GM23338 (cell line): ENCODE data around the gene CD300E. TPM values are rescaled to one million over a fixed set of nuclear protein-coding genes. Genes with fewer than 3 reads are reported as not detected.
"Not testable (repeated sequence)": the region's sequence is repeated elsewhere in the genome, so short reads cannot be mapped to it uniquely, and the experiment has no call there.

Experiments used
- ATAC-seq: fragments of 200-7000 bp; cut with Tn5 transposase; 3 replicates; pipeline ENCODE4 v1.9.1; 2020
- DNase-seq: peaks from one replicate; pipeline ENCODE4 v3.0.0-alpha.2; 2015; ENCODE audit warnings: low spot score
- H2AFZ ChIP-seq: fragments of 200-600 bp; sonication (generic); 2 replicates; pipeline ENCODE4 v1.8.0; 2016; ENCODE audit warnings: antibody characterized with exemption, mild to moderate bottlenecking, moderate library complexity
- H3F3A ChIP-seq: fragments of 200-600 bp; sonication (generic); replicated peaks from 2 replicates; pipeline ENCODE4 v1.8.0; 2017; ENCODE audit warnings: antibody characterized with exemption, mixed run types, low read depth
- H3K27ac ChIP-seq: fragments of 200-600 bp; sonication (generic); 2 replicates; pipeline ENCODE4 v1.6.1; 2016; ENCODE audit warnings: low read depth
- H3K27me3 ChIP-seq: fragments of 200-600 bp; sonication (generic); 2 replicates; pipeline ENCODE4 v1.8.0; 2016; ENCODE audit warnings: mild to moderate bottlenecking, mixed run types, moderate library complexity; ENCODE audit not compliant: insufficient read depth
- H3K36me3 ChIP-seq: fragments of 200-600 bp; sonication (generic); 2 replicates; pipeline ENCODE4 v1.8.0; 2016; ENCODE audit warnings: mild to moderate bottlenecking; ENCODE audit not compliant: insufficient read depth
- H3K4me1 ChIP-seq: fragments of 200-600 bp; sonication (generic); 2 replicates; pipeline ENCODE4 v1.8.0; 2016; ENCODE audit warnings: mild to moderate bottlenecking, moderate library complexity; ENCODE audit not compliant: insufficient read depth
- H3K4me2 ChIP-seq: fragments of 200-600 bp; sonication (generic); 2 replicates; pipeline ENCODE4 v1.7.1; 2017; ENCODE audit warnings: mixed run types
- H3K4me3 ChIP-seq: fragments of 200-600 bp; sonication (generic); 2 replicates; pipeline ENCODE4 v1.6.1; 2016; ENCODE audit warnings: mixed run types
- H3K79me2 ChIP-seq: fragments of 200-600 bp; sonication (generic); replicated peaks from 2 replicates; pipeline ENCODE4 v1.8.0; 2017; ENCODE audit warnings: mild to moderate bottlenecking; ENCODE audit not compliant: insufficient read depth
- H3K9me2 ChIP-seq: fragments of 200-600 bp; sonication (generic); 2 replicates; pipeline ENCODE4 v1.8.0; 2017; ENCODE audit not compliant: insufficient read depth
- H4K20me1 ChIP-seq: fragments of 200-600 bp; sonication (generic); replicated peaks from 2 replicates; pipeline ENCODE4 v1.8.0; 2017; ENCODE audit warnings: mild to moderate bottlenecking; ENCODE audit not compliant: insufficient read depth
- H3K27ac Mint-ChIP-seq: 2 replicates; pipeline ENCODE4 v1.8.0; 2020; ENCODE audit warnings: inconsistent platforms, mild to moderate bottlenecking, moderate library complexity, mixed read lengths
- H3K27me3 Mint-ChIP-seq: 3 replicates; pipeline ENCODE4 v1.8.0; 2022; ENCODE audit warnings: low read depth, mild to moderate bottlenecking, moderate library complexity, mixed read lengths, inconsistent platforms; ENCODE audit not compliant: insufficient read depth, poor library complexity
- H3K36me3 Mint-ChIP-seq: 3 replicates; pipeline ENCODE4 v1.8.0; 2021; ENCODE audit warnings: low read depth, mild to moderate bottlenecking, inconsistent platforms, moderate library complexity, mixed read lengths
- H3K4me1 Mint-ChIP-seq: 3 replicates; pipeline ENCODE4 v1.8.0; 2020; ENCODE audit warnings: mild to moderate bottlenecking, inconsistent platforms, mixed read lengths
- H3K4me3 Mint-ChIP-seq: 3 replicates; pipeline ENCODE4 v1.8.0; 2021; ENCODE audit warnings: moderate library complexity, mild to moderate bottlenecking, inconsistent platforms, mixed read lengths
- H3K9me3 Mint-ChIP-seq: 3 replicates; pipeline ENCODE4 v1.8.0; 2020; ENCODE audit warnings: moderate library complexity, mild to moderate bottlenecking, inconsistent platforms, mixed read lengths
- ETS1 ChIP-seq: IDR thresholded peaks from 2 replicates; pipeline ENCODE4 v1.6.1; 2016; ENCODE audit warnings: antibody characterized with exemption
- EZH2phosphoT487 ChIP-seq: fragments of 200-600 bp; sonication (generic); IDR thresholded peaks from one replicate; pipeline ENCODE4 v1.8.1; 2018; ENCODE audit warnings: antibody characterized with exemption; ENCODE audit not compliant: unreplicated experiment
- ZNF462 ChIP-seq: fragments of 250-450 bp; sonication (Bioruptor Pico); IDR thresholded peaks from 2 replicates; pipeline ENCODE4 v1.5.0; 2020; ENCODE audit warnings: mild to moderate bottlenecking, moderate library complexity
- polyA plus RNA-seq: library from polyadenylated mRNA; unstranded; fragments of >200 nt; fragmentation: Nextera tagmentation; extraction: Ambion mirVana; gene quantifications from 2 replicates; pipeline ENCODE4 v1.2.1, GENCODE V29; 2016
- total RNA-seq: library from RNA; depleted of rRNA; stranded (reverse); fragments of >200 nt; shearing (Covaris generic); gene quantifications from 2 replicates; pipeline ENCODE4 v1.2.3, GENCODE V29; 2014
- TF ChIP-seq, protein P1 (sequence below), 2 experiments: fragments of 200-600 bp in 1 of 2; sonication (generic) in 1 of 2; conservative IDR thresholded peaks; 2 replicates each; pipeline versions ENCODE4 v1.5.1 to v1.6.1; 2016 to 2017; ENCODE audit warnings: antibody characterized with exemption in 2 of 2, low read depth in 2 of 2, mild to moderate bottlenecking in 2 of 2, moderate library complexity in 1 of 2

The CD300E gene
- total and polyA plus RNA-seq, 2 experiments from 2014 or later: not detected

DNA sequence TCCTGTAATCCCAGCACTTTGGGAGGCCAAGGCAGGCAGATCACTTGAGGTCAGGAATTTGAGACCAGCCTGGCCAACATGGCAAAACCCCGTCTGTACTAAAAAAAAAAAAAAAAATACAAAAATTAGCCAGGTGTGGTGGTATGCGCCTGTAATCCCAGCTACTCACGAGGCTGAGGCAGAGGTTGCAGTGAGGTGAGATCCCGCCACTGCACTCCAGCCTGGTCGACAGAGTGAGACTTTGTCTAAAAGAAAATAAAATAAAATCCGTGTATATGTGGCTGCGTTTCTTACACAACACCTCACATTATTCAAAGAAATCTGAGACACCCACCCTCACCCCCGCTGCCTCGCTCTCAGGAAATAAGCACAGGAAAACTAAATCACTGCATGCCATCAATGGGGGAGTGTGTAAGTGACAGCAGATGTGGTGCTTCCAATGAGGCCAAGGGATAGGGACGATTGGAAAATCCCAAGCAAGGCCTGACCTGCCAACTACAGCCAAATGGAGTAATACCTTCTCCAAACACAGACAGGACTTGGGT is 13.1 kb upstream of the CD300E start:
- peaks cover 22% of the 10 kb centered on the region for H3K4me1 ChIP-seq

GRCh38 chr17:74635418-74635817 is 11.9 kb upstream of the CD300E start:
- peaks cover 4% of the 10 kb centered on the region for H3K27me3 Mint-ChIP-seq
- Histone ChIP-seq H3K27me3 (no peaks in the 10 kb centered on the region), H3K4me3 (no peak overlapping the region), H3K4me1 (peaks cover 22% of the 10 kb centered on the region), H3K9me2 (no peaks in the 10 kb centered on the region), H3K79me2 (no peaks in the 10 kb centered on the region), H3K36me3 (no peaks in the 10 kb centered on the region), H3K27ac (no peak overlapping the region), H3K4me2 (peak overlapping the region; percentile 29), H3F3A (no peaks in the 10 kb centered on the region; the same call in 1 of the 2 replicates), H4K20me1 (no peaks in the 10 kb centered on the region), H2AFZ (peak overlapping the region; percentile 81)
- peaks cover 40% of the 10 kb centered on the region for H3K4me1 Mint-ChIP-seq
- DNase-seq (peak; percentile 55), ATAC-seq (peak; percentile 64)
- H3K4me3 Mint-ChIP-seq: 0 out of 3 replicates have a peak overlapping the region, but pooled peaks have one; percentile 12
- H3K9me3 Mint-ChIP-seq: no peaks in the 10 kb centered on the region
- no peak overlapping the region for H3K27ac Mint-ChIP-seq
- TF ChIP-seq, protein P1, sequence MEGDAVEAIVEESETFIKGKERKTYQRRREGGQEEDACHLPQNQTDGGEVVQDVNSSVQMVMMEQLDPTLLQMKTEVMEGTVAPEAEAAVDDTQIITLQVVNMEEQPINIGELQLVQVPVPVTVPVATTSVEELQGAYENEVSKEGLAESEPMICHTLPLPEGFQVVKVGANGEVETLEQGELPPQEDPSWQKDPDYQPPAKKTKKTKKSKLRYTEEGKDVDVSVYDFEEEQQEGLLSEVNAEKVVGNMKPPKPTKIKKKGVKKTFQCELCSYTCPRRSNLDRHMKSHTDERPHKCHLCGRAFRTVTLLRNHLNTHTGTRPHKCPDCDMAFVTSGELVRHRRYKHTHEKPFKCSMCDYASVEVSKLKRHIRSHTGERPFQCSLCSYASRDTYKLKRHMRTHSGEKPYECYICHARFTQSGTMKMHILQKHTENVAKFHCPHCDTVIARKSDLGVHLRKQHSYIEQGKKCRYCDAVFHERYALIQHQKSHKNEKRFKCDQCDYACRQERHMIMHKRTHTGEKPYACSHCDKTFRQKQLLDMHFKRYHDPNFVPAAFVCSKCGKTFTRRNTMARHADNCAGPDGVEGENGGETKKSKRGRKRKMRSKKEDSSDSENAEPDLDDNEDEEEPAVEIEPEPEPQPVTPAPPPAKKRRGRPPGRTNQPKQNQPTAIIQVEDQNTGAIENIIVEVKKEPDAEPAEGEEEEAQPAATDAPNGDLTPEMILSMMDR (conservative IDR thresholded peaks at IDR 0.05; ENCODE audit: low read depth in 2 of 2): no peak
- TF ChIP-seq ZNF462 (CRISPR knock-in tag) (no peak), ETS1 (no peak), EZH2phosphoT487 (no peak)
- H3K36me3 Mint-ChIP-seq: no peaks in the 10 kb centered on the region

More for the DNA sequence above, 13.1 kb upstream of the CD300E start:
- H3K9me2 ChIP-seq, H4K20me1 ChIP-seq, H2AFZ ChIP-seq, H3K27ac Mint-ChIP-seq, H3K36me3 ChIP-seq, DNase-seq, H3K4me2 ChIP-seq, H3K27ac ChIP-seq, H3K27me3 Mint-ChIP-seq, H3K79me2 ChIP-seq, H3K9me3 Mint-ChIP-seq, H3K4me3 Mint-ChIP-seq, H3K36me3 Mint-ChIP-seq, H3K4me3 ChIP-seq, H3F3A ChIP-seq, ATAC-seq, H3K27me3 ChIP-seq: not testable (repeated sequence)
- H3K4me1 Mint-ChIP-seq: peaks cover 42% of the 10 kb centered on the region
